ENCODE results near the gene SLC12A2.

SLC12A2 gene

DNA sequence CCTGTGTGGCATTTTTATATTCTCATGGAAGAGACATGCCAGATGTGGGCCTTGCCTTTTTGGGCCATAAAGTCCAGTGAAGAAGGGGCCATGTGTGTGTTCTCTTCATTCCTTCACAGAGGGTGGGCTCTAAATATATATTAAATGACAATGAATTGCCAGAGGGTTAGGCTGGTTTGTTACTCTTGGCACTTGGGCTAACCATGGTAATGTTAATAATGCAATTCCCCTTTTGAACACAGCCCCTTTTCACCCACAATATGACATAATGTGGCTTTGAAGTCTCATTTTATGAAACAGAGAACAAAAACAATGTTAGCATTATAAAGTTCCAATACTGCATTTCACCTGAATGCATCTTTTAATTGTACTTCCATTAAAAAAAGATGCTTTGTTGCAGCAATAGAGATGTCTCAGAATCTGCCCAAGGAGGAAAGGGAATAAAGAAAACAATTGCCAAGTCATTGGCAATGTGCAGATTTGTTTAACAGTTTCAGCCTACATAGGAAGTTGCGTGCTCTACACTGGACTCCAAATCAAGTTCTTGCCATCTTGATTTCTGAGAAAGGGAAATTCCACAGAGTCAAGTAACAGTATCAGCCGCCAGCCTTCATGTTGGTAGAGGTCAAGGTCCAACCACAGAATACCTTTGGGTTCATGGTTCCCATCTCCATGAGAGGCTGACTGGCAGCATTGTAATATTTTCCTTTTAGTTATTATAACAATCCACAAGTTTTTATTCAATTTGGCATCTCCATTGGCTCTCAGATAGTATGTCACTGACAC is 141.9 kb downstream of the SLC12A2 start:
- no peak for DNase-seq (ENCODE audit: low read depth)

DNA sequence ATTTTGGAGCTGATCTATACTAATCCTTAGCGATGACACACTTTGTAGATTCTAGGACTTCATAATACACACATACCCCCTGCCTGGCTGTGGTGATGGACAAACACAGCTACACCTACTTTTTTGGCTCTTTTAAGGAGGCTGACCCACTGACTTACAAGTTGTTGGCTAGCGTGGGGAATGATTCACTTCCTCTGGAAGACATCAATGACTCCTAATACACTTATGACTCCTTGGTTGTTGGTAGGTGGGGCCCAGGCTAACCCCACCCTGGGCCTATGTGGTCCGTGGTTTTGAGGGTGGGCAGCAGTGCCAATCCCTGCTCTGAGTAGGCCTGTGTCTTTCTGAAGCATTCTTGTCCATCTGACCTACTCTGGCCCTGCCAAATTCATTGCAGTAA is 144.4 kb downstream of the SLC12A2 start:
- DNase-seq (ENCODE audit: low read depth): no peak

DNA sequence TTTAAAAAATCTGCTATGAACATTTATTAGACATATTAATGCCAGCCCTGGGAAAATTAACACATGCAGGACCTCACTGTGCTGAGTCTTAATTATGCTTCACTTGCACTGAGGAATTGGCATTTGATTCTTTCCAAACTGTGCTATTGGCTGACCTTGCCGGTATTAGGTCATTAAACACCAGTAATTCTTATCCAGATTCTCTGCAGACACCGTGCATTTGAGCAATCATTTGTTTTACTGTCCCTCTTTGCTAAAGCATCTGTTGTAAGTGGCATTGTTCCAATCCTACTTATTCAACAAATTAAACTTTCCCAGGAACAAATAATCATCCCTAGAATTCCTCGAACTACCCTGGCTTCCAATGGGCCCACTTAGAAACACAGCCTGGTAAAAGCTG is 145.0 kb downstream of the SLC12A2 start:
- DNase-seq (ENCODE audit: low read depth): no peak

DNA sequence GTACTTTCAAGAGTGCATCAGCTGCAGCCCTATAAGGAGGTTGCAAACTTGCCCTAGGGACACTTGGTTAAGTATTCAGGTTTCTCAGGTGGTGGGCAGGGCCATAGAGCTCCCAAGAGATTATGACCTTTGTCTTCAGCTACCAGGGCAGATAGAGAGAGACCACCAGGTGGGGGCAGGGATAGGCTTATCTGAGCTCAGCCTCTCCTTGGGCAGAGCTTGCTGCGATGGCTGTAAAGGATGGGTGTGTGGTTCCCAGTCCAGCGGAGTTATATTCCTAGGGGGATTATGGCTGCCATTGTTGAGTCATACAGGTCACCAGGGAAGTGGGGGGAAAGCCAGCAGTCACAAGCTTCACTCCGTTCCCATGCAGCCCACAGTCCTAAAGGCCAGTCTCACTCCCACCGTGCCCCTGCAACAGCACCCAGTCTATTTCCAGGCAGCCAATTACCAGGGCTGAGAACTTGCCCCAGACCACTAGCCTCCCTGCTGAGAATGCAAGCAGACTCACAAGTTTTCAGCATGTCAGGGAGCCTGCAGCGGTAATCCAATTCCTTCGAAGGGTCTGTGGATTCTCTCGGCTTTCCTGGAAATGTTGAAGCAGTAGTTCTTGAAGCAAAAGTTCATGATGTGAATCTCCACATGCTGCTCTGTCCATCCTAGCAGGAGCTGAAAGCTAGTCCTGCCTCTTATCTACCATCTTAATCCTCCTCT is 151.5 kb downstream of the SLC12A2 start:
- DNase-seq (ENCODE audit: low read depth): no peak

- DNase-seq (ENCODE audit: low read depth): no peak
These were observed 152.8 kb downstream of the SLC12A2 start for GRCh38 chr5:128236334-128236733.

GRCh38 chr5:128237000-128237399 is 153.4 kb downstream of the SLC12A2 start:
- DNase-seq (ENCODE audit: low read depth): no peak

DNA sequence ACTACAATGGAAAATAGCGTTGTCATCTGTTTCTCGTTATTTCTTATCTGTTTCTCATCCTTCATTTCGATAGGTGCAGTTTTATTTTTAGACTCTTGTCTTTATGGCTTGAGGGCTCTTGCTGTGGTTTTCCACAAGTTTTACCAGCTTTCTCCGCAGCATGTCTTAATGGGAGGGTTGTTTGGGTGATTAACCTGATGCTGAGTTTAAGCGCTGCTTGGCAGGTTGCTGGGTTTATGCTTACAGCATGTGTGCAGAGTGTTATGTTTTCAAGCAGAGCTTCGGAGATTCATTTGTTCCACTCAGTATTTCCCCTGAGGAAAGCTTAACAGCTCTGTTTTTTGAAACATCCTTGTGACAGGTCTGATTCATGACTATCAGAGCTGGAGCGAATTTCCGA is 154.0 kb downstream of the SLC12A2 start:
- no peak for DNase-seq (ENCODE audit: low read depth)

Data from activated T-helper 9 cell treated with anti-CD3 and anti-CD28 coated beads, Interleukin-2, amount 50 U/mL, for 16 hours (primary cell).